HG03108 (cell line): Measurements from ENCODE around the gene TAF1C.

ENCODE experiments used
- ATAC-seq: cut with Tn5 transposase; IDR thresholded peaks from one replicate; pipeline ENCODE4 v1.9.1; 2021; ENCODE audit warnings: moderate library complexity; ENCODE audit not compliant: unreplicated experiment

Gene TAF1C

DNA sequence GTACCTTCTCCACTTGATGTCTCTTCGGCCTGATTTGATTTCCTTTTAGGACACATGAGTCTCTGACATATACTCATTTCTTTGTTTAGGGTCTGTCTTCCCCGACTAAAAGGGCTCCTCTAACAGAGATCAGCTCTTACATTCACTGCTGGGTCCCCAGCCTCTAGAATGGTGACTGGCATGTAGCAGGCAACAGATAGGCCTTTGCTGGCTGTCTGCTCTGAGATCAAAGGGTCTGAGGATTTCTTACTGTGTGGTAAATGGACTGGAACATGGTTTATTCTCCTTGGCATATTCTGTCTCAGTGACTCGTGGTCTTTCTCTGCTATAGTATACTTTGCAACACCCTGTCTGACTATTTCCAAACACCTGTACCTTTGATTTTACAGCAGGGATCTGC, 25.1 kb downstream of the TAF1C start:
- no peak for ATAC-seq

GRCh38 chr16:84161037-84161436, 25.8 kb downstream of the TAF1C start:
- no peak for ATAC-seq

GRCh38 chr16:84159800-84160199, 27.1 kb downstream of the TAF1C start:
- no peak for ATAC-seq

GRCh38 chr16:84159007-84159406, 27.9 kb downstream of the TAF1C start:
- no peak for ATAC-seq

- ATAC-seq, result no peak
Observed at GRCh38 chr16:84156342-84156784, 30.5 kb downstream of the TAF1C start.

- ATAC-seq, result no peak
Observed at GRCh38 chr16:84155771-84156170, 31.1 kb downstream of the TAF1C start.

DNA sequence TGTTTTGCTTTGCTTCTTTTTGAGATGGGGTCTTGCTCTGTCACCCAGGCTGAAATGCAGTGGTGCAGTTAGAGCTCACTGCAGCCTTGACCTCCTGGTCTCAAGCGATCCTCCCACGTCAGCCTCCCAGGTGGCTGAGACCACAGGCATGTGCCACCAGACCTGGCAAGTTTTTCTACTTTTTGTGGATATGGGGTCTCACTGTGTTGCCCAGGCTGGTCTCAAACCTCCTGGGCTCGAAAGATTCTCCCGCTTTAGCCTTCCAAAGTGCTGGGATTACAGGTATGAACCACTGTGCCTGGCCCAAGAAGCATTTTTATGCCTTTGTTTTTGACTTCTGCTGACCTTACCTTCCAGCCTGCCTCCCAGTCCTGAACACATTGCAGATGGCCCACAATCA, 31.6 kb downstream of the TAF1C start:
- ATAC-seq, result no peak

- ATAC-seq, result no peak
Observed at GRCh38 chr16:84153660-84154214, 33.1 kb downstream of the TAF1C start.

DNA sequence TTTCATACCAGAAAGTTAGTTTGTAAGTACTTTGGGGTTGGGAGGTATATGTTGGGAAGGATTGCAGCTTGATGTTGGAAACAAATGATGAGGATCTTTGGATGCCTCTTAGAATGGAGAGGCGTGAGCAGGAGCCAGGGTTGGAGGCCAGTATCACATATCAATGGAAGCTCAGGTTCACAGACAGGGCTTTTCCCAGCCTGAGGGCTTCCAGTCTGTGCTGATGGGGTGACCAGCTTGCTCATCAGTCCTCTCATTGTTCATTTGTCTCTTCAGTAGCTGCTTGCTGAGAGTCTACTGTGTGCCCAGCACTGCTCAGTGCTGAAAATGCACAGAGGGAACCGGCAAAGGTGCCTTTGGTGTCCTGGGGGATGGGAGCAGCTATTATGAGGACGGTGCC, 35.9 kb downstream of the TAF1C start:
- no peak for ATAC-seq

DNA sequence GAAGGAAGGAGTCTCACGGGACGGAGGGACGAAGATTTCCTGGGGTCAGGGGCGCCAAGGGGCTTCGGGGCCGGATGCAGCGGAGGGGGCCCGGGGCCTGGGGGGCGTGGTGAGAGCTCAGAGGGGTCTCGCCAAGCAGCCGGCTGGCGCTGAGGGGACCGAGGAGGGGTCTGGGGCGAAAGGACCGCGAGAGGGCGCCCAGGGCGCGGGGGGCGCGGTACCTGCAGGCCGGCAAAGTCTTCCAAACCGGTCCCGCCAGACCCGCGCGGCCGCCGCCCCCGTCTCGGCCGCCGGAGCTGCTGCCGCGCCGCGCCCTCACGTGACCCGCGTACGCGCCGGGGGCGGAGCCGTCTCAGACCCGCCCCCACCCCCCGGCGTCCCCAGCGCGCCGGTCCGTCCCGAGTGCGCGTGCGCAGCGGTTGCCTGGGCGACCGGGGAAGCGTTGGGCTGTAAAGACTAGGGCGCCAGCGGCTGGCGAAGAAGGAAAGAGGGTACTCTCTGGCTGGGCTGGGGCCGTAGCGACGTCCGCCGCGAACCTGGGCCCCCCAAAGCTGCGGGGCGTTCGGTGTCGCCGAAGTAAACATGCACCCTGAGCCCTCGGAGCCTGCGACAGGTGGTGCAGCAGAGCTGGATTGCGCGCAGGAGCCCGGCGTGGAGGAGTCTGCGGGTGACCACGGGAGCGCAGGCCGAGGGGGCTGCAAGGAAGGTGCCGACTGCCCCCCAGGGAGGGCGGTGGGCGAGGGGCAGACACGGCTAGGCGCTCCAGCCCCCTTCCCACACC, 41.8 kb downstream of the TAF1C start, which contains the start of the genes DNAAF1 and HSDL1:
Gene DNAAF1, plus strand, starts transcription at position 450 of the 781 bp plus-strand sequence. Its CDS starts 133 bp downstream, at position 583.
Gene HSDL1, minus strand, starts transcription at position 319 of the 781 bp plus-strand sequence. CDS start 13,856 bp downstream, outside the sequence.
- peak; percentile 86 for ATAC-seq

GRCh38 chr16:84144209-84144858, 42.5 kb downstream of the TAF1C start:
- ATAC-seq, result no peak

DNA sequence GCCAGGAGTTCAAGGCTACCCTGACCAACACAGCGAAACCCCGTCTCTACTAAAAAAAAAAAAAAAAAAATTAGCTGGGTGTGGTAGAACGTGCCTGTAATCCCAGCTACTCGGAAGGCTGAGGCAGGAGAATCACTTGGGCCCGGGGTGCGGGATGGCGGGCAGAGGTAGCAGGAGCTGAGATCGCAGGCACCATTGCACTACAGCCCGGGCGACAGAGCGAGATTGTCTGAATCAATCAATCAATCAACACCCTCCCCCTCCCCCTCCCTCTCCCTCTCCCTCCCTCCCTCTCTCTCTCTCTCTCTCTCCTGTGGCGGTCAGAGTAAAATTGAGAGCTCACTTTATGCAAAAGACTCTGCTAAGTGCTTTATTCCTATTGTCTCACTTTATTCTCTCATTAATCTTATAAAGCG, 43.1 kb downstream of the TAF1C start:
- ATAC-seq, result no peak

DNA sequence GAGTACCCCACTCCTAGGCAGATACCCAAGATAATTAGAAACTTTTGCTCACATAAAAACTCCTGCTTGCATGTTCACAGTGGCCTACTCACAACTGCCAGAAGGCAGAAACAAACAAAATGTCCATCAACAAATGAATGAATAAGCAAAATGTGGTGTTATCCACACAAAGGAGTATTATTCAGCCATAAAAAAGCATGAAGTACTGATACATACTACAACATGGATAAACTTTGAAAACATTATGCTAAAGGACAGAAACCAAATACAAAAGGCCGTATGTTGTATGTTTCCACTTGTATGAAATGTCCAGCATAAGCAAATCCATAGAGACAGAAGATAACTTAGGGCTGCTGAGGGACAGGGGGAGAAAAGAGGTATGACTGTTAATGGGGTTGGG, 43.8 kb downstream of the TAF1C start:
- no peak for ATAC-seq

- ATAC-seq, result no peak
Observed at GRCh38 chr16:84141143-84141670, 45.6 kb downstream of the TAF1C start.

- ATAC-seq, result no peak
Observed at GRCh38 chr16:84139628-84140258, 47.1 kb downstream of the TAF1C start.

DNA sequence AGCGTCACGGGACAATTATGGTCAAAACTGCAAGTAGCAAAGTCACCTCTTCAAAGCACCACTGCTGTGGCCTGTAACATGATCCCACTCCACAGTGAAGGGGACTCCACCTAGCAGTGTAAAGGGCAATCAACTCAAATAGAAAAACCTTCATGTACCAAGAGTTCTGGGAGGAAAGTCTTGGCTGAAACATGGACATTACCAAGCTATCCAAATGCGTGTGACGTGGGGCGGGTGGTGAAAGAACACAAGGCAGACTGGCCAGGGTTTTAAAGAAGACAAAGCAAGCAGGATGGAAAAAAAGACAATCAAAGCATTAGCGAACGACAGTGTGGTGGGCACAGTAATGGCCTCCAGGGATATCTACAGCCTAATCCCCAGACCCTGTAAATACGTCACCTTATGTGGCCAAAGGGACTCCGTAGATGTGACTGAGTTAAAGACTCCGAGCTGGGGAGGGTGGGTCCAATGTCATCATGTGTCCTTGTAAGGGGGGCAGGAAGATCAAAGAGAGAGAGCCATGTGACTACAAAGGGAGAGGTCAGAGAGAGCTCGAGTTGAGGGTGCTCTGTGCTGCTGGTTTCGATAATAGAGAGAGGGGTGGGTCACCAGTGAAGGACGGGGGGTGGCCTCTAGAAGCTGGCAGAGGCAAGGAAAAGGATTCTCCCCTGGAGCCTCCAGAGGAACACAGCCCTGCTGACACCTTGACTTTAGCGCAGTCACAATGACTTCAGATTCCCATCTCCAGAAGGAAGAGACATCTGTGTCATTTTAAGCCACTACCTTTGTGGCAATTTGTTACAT, 47.8 kb downstream of the TAF1C start:
- ATAC-seq, result no peak

DNA sequence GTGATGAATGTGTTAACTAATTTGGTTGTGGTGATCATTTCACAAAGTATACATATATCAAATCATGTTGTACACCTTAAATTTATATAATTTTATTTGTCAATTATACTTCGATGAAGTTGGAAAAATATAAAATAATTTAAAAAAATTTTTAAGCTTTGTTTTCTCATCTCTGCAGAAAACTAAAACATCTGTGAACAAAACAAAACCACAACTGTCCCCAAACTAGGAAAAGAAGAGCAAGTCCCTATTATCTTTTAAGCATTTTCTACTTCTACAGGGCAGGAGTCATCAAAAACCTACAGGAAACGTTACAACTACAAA, 48.4 kb downstream of the TAF1C start:
- ATAC-seq, result no peak

DNA sequence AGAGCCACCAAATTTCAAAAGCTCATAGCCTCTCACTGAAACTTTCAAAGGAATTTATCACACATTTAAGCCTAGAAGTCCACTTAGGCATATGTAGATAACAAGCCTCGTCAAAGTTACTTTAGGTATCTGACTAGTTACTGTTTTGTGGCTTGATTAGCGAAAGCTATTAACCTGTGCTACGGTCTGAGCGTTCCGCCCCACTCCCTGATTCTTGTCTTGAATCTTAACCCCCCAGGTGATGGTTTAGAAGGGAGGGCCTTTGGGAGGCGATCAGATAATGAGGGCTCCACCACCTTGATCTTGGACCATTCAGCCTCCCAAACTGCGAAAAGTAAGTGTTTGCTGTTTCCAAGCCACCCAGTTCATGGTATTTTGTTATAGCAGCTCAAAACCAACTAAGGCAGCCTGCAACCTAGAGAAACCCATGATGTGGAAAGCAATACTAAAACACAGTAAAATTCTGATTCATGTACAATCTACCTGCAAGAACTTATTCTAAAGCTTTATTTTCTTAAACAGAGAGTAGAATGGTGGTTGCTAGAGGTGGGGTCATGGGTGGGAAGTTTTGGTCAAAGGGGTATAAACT, 49.0 kb downstream of the TAF1C start:
- no peak for ATAC-seq

- ATAC-seq, result no peak
Observed at GRCh38 chr16:84137287-84137686, 49.6 kb downstream of the TAF1C start.
